ENCODE measurements around the gene PRDM10. TPM values are rescaled to one million over a fixed set of nuclear protein-coding genes. Genes with fewer than 3 reads are reported as not detected.

Gene PRDM10
- total and polyA plus RNA-seq, 2 donors (not counting 1 experiment from before 2014, with no cell fraction given) = 2.5 to 2.9 TPM

- no peak for DNase-seq (ENCODE audit: low read depth in 2 of 2)
- Histone ChIP-seq H3K36me3 (ENCODE audit: control insufficient read depth, insufficient read depth, low read length) (peaks cover 6% of the 10 kb centered on the region), H3K4me1 (ENCODE audit: control insufficient read depth, extremely low read depth, insufficient read depth, low read length) (no peaks in the 10 kb centered on the region), H3K4me2 (ENCODE audit: extremely low read depth, insufficient read depth, low read length) (no peak overlapping the region), H2AFZ (ENCODE audit: low read length) (no peak overlapping the region), H3K27ac (ENCODE audit: insufficient read depth, low read length) (no peak overlapping the region), H3K27me3 (ENCODE audit: control insufficient read depth, insufficient read depth, low read length) (no peaks in the 10 kb centered on the region), H3K9me3 (ENCODE audit: control insufficient read depth, insufficient read depth, low read depth, low read length) (no peaks in the 10 kb centered on the region), H3K4me3 (replicated peaks in 1 of 4; ENCODE audit: control extremely low read depth in 1 of 4, insufficient read depth in 1 of 4, low read depth in 3 of 4, low read length in 4 of 4) (no peak overlapping the region), H4K20me1 (ENCODE audit: control insufficient read depth, extremely low read depth, insufficient read depth, low read length) (no peaks in the 10 kb centered on the region), H3K9ac (ENCODE audit: insufficient read depth, low read length) (no peak overlapping the region), H3K79me2 (ENCODE audit: control insufficient read depth, insufficient read depth, low read length) (no peaks in the 10 kb centered on the region)
- TF ChIP-seq EZH2 (IDR thresholded peaks at IDR 0.05; ENCODE audit: low read length, missing control alignments) = no peak
- no peak for TF ChIP-seq CTCF (conservative IDR thresholded peaks at IDR 0.05 in 1 of 2, IDR thresholded peaks at IDR 0.05 in 1 of 2; ENCODE audit: low read depth in 1 of 2, low read length in 2 of 2)
Observed at GRCh38 chr11:129918361-129918760, 84.3 kb downstream of the PRDM10 start.

- Histone ChIP-seq H3K4me3 (replicated peaks in 1 of 4; ENCODE audit: control extremely low read depth in 1 of 4, insufficient read depth in 1 of 4, low read depth in 3 of 4, low read length in 4 of 4) (no peak overlapping the region), H3K27me3 (ENCODE audit: control insufficient read depth, insufficient read depth, low read length) (no peaks in the 10 kb centered on the region), H3K4me2 (ENCODE audit: extremely low read depth, insufficient read depth, low read length) (no peak overlapping the region), H3K36me3 (ENCODE audit: control insufficient read depth, insufficient read depth, low read length) (peaks cover 6% of the 10 kb centered on the region), H2AFZ (ENCODE audit: low read length) (no peak overlapping the region), H3K9me3 (ENCODE audit: control insufficient read depth, insufficient read depth, low read depth, low read length) (no peaks in the 10 kb centered on the region), H3K79me2 (ENCODE audit: control insufficient read depth, insufficient read depth, low read length) (no peaks in the 10 kb centered on the region), H4K20me1 (ENCODE audit: control insufficient read depth, extremely low read depth, insufficient read depth, low read length) (no peaks in the 10 kb centered on the region), H3K9ac (ENCODE audit: insufficient read depth, low read length) (no peak overlapping the region), H3K27ac (ENCODE audit: insufficient read depth, low read length) (no peak overlapping the region), H3K4me1 (ENCODE audit: control insufficient read depth, extremely low read depth, insufficient read depth, low read length) (no peaks in the 10 kb centered on the region)
- peak in 1 of 2 donors; percentile 28 for DNase-seq (ENCODE audit: low read depth in 2 of 2)
- TF ChIP-seq CTCF (conservative IDR thresholded peaks at IDR 0.05 in 1 of 2, IDR thresholded peaks at IDR 0.05 in 1 of 2; ENCODE audit: low read depth in 1 of 2, low read length in 2 of 2) (no peak), EZH2 (IDR thresholded peaks at IDR 0.05; ENCODE audit: low read length, missing control alignments) (no peak)
Observed at GRCh38 chr11:129917231-129917630, 85.4 kb downstream of the PRDM10 start.

DNA sequence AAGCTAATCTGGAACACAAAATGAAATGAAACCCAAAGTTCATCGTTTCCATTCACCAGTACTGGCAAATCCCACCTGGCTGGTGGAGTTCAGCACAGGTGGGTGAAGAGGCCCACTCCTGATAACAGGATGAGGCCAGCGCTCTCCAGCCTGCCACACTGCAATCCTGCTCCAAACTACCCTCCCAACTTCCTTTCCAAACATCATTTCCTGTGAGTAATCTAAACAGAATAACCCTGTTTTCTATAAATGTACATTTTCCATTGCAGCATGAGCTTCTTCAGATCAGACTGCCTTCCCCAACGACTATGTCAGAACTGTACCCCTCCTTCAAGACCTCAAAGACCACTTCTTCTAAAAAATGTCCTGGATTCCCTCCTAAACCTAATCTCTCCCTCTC is 91.3 kb downstream of the PRDM10 start:
- Histone ChIP-seq H3K4me3 (replicated peaks in 1 of 4; ENCODE audit: control extremely low read depth in 1 of 4, insufficient read depth in 1 of 4, low read depth in 3 of 4, low read length in 4 of 4) (no peak overlapping the region), H3K79me2 (ENCODE audit: control insufficient read depth, insufficient read depth, low read length) (no peaks in the 10 kb centered on the region), H3K27me3 (ENCODE audit: control insufficient read depth, insufficient read depth, low read length) (no peaks in the 10 kb centered on the region), H3K27ac (ENCODE audit: insufficient read depth, low read length) (no peak overlapping the region), H4K20me1 (ENCODE audit: control insufficient read depth, extremely low read depth, insufficient read depth, low read length) (no peaks in the 10 kb centered on the region), H2AFZ (ENCODE audit: low read length) (peak overlapping the region; percentile 3), H3K4me1 (ENCODE audit: control insufficient read depth, extremely low read depth, insufficient read depth, low read length) (no peaks in the 10 kb centered on the region), H3K9ac (ENCODE audit: insufficient read depth, low read length) (no peak overlapping the region), H3K36me3 (ENCODE audit: control insufficient read depth, insufficient read depth, low read length) (peaks cover 6% of the 10 kb centered on the region), H3K4me2 (ENCODE audit: extremely low read depth, insufficient read depth, low read length) (no peak overlapping the region), H3K9me3 (ENCODE audit: control insufficient read depth, insufficient read depth, low read depth, low read length) (no peaks in the 10 kb centered on the region)
- DNase-seq (ENCODE audit: low read depth in 2 of 2) = peak; percentile 8 to 23
- no peak for TF ChIP-seq CTCF (conservative IDR thresholded peaks at IDR 0.05 in 1 of 2, IDR thresholded peaks at IDR 0.05 in 1 of 2; ENCODE audit: low read depth in 1 of 2, low read length in 2 of 2)
- TF ChIP-seq EZH2 (IDR thresholded peaks at IDR 0.05; ENCODE audit: low read length, missing control alignments) = no peak

Measured in fibroblast of lung (primary cell).